B cell (primary cell): ENCODE data around the gene RAB3IL1.

Experiments
- EZH2 ChIP-seq: IDR thresholded peaks from 2 replicates; pipeline ENCODE4 v1.6.1; 2012; ENCODE audit warnings: borderline replicate concordance, low read depth, mild to moderate bottlenecking, moderate library complexity, low read length; ENCODE audit not compliant: insufficient read depth, poor library complexity, severe bottlenecking
- TF ChIP-seq, protein P1 (sequence below): fragments of 200-600 bp; IDR thresholded peaks from one replicate; pipeline ENCODE4 v1.8.0; 2022; ENCODE audit warnings: antibody characterized with exemption, mild to moderate bottlenecking

DNA sequence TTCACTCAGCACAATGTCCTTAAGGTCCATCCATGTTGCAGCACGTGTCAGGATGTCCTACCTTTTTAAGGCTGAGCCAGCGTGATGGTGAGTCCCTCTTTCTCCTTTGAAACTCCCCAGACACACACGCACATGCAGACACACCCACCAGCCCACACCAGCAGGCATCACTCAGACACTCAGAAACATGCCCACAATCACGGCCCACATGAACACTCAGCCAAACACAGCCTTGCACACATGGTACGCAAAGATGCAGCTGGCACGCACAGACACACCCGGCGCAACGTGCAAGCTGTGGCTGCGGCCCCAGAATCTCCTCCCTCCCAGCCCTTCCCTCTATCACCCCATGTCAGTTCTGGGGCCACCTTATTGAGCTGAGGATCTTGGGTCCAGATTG lies 34.0 kb downstream of the RAB3IL1 start:
- TF ChIP-seq, protein P1, sequence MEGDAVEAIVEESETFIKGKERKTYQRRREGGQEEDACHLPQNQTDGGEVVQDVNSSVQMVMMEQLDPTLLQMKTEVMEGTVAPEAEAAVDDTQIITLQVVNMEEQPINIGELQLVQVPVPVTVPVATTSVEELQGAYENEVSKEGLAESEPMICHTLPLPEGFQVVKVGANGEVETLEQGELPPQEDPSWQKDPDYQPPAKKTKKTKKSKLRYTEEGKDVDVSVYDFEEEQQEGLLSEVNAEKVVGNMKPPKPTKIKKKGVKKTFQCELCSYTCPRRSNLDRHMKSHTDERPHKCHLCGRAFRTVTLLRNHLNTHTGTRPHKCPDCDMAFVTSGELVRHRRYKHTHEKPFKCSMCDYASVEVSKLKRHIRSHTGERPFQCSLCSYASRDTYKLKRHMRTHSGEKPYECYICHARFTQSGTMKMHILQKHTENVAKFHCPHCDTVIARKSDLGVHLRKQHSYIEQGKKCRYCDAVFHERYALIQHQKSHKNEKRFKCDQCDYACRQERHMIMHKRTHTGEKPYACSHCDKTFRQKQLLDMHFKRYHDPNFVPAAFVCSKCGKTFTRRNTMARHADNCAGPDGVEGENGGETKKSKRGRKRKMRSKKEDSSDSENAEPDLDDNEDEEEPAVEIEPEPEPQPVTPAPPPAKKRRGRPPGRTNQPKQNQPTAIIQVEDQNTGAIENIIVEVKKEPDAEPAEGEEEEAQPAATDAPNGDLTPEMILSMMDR: no peak
- TF ChIP-seq EZH2: no peak
